ENCODE data around the gene ECD. TPM values are rescaled to one million over a fixed set of nuclear protein-coding genes. Genes with fewer than 3 reads are reported as not detected.

Gene ECD
- 34.3 and 38.8 TPM in 2 replicates for total RNA-seq

DNA sequence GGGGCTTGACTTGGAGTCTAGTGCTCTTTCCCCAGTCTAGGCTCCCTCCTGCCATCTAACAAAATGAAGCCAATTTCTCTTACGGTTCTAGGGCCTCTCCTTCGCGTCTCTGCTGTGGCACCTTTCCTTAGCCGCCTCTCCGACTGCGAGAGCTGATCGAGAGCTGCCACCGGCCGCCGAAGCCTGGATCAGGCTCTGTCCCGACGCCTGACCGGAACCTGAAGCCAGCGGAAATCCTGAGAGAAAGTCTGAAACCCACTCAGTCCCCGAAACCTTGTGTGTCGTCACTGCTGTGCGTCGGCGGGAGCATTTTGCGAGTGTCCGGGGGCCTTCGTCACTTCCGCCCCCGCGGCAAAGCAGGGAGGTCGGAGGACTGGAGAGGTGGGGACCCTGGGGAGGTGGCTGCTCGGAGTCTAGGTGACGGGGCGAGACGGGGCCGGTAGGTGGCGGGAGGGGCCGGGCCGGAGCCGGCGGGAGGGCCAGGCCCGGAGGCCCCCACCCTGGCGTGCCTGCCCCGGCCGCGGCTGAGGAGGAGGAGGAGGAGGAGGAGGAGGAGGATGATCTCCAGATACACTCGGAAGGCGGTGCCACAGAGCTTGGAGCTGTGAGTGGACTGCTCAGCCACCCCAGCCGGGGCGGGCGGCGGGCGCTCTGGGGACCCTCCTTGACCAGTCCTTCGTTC, at the start of gene ECD, which contains the start of gene FAM149B1:
ECD (minus strand) TSS at position 226 of the 682 bp plus-strand sequence. CDS start 4,071 bp downstream, outside the sequence.
FAM149B1 (plus strand) TSS at position 337 of the 682 bp plus-strand sequence; CDS start at position 558, 221 bp downstream.

DNA sequence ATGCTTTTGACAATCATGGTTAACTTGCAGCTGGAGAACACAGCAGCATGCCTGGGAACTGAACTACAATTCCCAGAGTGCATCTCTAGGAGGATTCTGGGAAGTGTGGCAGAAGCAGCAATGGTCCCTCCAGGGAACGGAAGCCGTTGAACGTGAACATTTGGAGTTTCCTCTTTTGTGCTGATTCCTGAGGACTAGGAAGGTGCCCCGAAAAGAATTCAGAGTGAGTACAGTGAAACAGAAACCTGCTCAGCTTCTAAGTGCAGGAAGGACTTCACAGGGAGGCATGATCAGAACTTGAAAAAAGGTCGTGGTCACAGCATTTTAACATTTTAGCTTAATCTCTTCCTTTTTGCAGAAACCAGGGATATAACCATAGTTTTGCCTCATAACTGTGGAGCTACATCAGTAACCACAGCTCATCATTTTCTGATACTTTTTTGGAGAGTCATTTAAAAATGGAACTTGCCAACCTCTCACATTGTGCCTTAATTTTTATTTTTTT, 57.4 kb downstream of the ECD start, which contains the start of gene NUDT13:
NUDT13 (plus strand) TSS at position 111 of the 505 bp plus-strand sequence. CDS start 3,911 bp downstream, outside the sequence.

DNA sequence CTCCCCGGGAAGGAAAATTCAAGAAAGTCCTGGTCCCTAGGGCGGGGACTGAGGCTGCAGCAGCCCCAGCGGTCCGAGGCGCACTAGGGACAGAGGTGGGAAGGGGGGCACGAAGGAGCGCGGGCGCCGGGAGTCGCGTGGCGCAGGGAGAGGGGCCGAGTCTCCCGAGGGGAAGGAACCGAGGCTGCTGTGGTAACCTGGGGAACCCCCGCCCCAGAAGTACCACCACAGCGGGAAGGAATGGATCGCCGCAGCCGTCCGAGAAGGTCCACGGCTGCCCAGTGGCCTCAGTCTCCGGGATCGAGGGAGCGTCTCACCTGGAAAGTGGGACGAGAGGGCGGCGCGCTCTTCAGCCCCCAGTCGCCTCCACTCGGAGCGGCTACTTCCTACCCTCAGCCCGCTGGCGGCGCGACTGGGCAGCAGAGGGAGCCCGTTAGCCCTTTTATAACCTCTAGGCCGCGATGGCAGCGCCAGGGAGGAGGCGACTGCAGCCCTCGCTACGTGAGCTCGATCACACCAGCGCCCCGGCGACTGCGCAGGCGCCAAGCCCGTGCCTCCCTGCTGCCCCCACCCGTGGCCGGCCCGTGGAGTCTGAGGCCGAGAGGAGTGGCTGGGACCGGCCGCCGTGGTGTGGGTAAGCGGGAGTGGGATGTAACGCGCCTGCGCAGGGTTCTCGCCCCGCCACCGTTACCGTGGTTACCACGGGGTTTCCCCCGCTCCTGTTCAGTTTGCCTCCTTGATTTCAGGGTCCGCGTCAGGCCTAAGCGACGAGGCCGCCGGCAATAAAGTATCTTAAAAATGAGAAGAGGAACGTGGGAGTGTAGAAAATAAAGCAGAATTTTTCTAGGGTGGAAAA, 71.1 kb downstream of the ECD start, which contains the start of gene P4HA1:
P4HA1 (minus strand) TSS at position 418 of the 856 bp plus-strand sequence. CDS start 21,983 bp downstream, outside the sequence.

Other genes starting within 250 kb of the ECD start
- gene PLA2G12B, start 213.2 kb downstream of the ECD start, total RNA-seq, result not detected in 2 replicates
- gene P4HA1, start 71.1 kb downstream of the ECD start, total RNA-seq, result 86.2 and 102 TPM in 2 replicates
- gene NUDT13, start 57.6 kb downstream of the ECD start, total RNA-seq, result 1.2 and 1.8 TPM in 2 replicates
- gene FAM149B1, start 111 bp upstream of the ECD start, total RNA-seq, result 6.6 and 11.3 TPM in 2 replicates
- gene DNAJC9, start 79.2 kb upstream of the ECD start, total RNA-seq, result 23.9 and 28.0 TPM in 2 replicates
- gene MRPS16, start 84.6 kb upstream of the ECD start, total RNA-seq, result 73.8 and 77.3 TPM in 2 replicates
- gene CFAP70, start 190.9 kb upstream of the ECD start, total RNA-seq, result 0.18 and 0.29 TPM in 2 replicates
- 159 and 183 TPM in 2 replicates for gene ANXA7, start 246.1 kb upstream of the ECD start, total RNA-seq